HL-60/S4 (cell line): ENCODE results near the gene CEP164.
"Not testable (repeated sequence)": the region's sequence is repeated elsewhere in the genome, so short reads cannot be mapped to it uniquely, and the experiment has no call there.

Experiments used
- in situ Hi-C: fragments of 300-500 bp; cut with MboI; formaldehyde crosslinking; loops from 2 replicates; pipeline ENCODE4 v1.14.3; 2022; ENCODE audit warnings: low sequenced_read_pairs

Gene CEP164

DNA sequence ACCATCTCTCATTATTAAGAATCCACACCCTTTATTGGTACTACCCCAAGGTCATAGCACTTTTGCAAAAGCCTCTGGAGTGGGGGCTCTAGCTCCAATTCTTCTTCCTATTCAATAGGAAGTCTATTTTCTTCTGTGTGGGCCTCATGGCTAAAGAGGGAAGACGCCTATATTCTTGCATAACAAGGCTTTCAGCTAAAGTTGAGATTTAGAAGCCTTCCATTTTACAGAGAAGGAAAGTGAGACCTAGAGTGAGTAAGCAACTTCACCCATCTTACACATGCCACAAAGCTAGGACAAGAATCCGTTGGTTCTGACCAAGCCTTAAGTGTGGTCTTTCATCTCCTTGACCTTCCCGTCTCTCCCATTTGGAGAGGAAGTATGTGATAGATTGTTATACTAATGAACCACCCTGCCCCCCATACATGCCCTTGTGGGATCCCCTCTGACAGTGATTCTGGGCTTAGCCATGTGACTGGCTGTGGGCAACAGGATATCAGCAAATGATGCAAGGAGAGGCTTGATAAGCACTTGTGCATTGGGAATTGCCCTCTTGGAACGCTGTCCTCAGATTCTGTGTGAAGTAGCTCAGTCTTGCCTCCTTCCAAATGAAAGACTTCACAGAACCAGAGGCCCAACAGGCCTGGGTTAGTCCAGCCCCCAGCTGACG, 23.9 kb upstream of the CEP164 start:
- in situ Hi-C loops, result no loop called here

DNA sequence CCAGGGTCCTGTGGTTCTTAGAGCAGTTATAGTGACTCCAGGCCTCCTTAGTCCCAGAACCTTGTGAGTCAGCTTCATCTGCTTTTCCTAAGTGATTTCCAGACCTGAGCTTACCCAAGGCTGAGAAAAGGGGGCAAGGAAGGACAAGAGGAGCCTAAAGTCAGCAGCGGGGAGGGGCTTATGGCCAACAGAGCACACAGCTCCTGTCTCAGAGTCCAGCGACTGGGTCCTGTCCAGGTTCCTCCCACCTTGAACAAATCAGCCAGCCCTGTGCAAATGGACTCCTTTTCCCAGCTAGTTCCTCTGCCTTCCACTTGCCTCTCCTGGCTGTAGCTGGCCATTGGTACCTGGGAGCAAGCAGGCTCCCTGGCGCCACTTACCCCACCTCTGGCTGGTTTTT, 22.5 kb upstream of the CEP164 start:
- in situ Hi-C loops, result no loop called here

DNA sequence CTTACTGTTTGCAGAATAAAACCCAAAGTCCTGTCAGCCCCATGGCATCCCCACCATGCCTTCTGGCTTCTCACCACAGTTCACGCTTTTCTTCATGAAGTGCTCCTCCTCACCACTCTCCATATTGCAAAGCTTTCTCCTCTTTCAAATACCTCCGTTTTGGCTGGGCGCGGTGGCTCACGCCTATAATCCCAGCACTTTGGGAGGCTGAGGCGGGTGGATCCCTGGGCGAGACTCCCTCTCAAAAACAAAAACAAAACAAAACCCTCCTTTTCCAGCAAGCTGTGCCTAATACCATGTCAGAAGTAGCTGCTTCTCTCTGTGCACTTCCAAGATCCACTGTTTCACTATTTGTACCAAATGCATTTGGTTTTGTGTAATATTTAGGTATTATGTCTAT, 18.3 kb upstream of the CEP164 start:
- in situ Hi-C loops, result no loop called here

DNA sequence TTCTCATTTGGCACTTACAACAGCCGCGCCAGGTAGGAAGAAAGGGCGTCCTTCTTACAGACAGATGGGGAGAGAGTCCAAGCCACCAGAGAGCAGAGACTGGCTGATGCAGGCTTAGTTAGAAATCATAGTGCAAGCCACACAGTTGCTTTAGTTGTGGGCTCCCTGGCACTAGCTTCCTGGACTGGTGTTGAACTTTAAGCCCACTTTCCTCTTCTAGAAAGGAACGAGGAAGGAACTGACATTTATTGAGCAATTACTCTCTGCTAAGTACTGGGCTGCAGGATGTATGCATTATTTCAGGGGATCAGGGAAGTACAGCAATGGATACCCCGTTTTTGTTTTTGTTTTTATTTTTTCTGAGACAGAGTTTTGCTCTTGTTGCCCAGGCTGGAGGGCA, 14.6 kb upstream of the CEP164 start:
- in situ Hi-C loops, result no loop called here

DNA sequence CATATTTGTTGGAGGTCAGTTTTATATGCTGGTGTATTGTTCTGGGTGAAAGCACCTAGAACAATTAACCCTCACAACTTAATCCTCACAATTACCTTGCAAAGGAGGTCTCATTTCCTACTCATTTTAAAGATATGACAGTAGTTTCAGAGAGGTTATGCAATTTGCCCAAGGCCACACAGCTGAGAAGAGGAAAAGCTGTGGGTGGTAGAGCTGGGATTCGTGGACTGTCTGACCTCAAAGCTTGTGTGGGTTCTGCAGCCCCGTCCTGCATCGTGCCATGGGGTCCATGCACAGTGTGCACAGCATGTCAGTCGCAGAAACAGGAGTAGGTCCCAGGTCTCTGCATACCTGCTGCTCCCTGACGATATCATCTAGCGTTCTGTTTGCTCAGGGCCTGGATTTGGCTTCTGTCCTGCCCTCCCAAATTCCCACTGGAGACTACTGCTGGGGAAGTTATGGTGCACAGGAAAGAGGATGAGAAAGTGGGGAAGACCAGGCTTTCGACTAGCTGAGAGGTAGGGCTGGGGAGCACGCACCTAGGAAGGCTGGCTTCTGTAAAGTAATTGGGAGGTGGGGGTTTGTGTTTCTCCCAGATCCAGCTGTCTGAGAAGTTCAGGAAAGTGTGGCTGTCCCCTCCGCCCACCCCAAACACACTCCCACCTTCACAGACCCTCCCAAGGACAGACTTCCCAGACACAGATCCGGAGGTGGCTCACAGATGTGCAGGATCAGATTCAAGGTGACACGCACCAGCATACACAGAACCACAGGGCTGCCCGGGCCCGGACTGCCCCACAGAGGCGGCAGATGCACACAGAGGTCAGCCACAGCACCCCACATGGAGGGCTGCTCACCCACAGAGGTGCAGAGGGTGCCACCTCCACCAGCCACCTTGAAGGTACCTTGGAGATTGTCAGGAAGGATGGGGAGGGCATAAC, 13.6 kb upstream of the CEP164 start:
- in situ Hi-C loops, result no loop called here

DNA sequence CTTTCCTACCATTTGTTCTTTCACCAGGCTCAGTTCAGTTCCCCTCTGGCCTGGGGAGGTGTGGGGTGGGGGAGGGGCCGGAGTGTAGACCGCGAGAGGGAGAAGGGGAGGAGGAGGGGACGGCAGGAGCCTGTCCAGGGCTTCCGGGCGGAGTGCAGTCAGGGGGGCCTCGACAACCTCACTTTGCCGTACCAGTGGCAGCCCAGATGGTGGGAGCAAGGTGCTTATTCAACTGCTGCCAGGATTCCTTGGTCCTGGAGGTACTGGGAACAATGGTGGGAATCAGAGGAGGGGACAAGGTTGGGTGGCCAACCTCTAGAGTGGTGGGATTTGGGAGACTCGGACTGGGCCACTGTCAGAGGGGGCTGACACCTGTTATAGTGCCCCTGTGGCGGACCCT, 12.8 kb upstream of the CEP164 start:
- in situ Hi-C loops, result no loop called here

DNA sequence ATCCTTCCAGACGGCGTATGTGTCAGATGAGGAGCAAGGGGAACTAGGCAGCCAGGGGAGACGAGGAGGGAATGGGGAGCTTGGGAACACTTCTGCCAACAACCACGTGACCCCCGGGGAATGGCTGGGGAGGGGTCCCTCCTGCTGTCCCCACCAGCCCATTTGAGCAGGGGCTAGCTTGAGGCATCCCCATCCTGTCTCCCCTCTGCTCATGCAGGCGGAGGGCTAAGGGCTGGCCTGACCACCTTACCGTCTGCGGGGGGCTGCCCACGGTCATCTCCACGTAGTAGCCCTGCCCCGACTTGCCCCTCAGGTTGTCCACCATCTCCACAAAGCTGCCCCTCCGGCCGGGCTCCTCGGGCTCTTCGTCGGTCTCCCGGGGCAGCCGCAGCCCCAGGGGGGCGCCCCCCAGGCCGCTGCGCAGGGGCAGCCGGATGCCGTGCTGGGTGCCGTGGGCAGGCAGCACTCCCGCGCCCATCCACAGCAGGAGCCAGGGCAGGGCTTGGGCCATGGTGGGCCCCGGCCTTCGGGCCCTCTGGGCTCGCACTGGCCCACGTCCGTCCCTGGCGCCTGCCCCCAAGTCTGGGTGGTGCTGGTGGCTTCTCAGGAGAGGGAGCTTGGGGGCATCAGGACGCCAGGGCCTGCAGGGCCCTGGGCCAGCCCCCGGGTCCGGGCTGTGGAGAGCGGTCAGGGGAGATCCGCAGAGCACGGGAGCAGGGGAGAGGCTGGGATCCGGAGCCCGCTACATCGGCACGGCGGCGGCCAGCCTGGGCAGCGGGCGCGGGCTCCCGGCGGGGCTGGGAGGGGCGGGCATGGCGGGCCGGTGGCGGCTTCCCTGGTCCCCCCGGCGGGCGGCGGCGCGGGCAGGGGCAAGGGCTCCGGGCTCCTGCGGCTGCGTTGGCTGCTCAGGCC, 12.1 kb upstream of the CEP164 start:
- in situ Hi-C loops, result no loop called here

DNA sequence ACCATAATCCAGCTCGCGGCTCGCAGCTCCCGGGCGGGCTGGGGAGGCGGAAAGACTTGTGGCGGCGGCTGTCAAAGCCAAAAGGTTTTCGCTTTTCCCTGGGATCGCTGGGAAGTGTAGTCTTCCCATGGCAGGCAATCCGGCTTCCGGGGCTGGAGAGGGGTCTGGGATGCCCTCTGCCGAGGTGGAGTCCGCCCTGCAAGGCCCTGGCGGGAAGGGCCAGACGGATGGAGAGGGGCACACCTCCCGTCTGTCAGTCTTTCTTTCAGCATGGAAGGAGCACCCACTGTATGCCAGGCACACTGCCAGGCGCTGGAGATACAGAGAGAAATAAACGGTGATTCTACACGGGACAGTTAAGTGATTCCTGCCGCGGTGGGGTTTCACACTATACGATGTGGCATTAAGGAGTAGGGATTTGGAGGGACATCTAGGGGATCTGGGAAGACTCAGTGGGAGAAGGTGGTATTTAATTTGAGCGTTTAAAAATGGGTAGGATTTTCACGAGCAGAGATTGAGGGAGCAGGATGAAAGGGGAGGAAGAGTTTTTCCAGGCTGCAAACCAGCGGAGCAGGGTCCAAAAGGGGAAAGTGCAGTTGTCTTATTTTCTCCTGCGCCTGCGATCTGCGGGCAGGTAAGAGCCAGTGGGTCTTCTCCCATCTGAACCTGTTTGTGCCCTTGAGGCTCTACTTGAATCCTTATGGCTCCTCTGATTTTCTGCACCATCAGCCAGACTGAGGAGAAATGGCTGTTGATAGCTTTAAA, 11.3 kb upstream of the CEP164 start, which contains the start of gene BACE1:
BACE1 (minus strand) TSS at position 60 of the 765 bp plus-strand sequence. CDS start 461 bp downstream, outside the sequence.
- in situ Hi-C loops, result no loop called here

DNA sequence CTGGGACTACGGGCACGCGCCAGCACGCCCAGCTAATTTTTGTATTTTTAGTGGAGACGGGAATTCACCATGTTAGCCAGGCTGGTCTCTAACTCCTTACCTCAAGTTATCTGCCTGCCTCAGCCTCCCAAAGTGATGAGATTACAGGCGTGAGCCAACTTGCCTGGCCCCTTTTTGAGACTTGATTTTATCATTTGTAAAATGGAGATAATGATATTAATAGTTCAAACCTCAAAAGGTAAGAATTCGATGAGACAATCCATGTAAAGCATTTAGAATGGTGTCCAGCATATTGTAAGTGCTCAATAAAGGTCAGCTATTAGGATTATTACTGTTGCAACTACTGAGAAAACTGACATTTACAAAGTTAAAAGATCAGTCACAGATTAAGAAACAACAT, 8.9 kb upstream of the CEP164 start:
- in situ Hi-C loops, result no loop called here

DNA sequence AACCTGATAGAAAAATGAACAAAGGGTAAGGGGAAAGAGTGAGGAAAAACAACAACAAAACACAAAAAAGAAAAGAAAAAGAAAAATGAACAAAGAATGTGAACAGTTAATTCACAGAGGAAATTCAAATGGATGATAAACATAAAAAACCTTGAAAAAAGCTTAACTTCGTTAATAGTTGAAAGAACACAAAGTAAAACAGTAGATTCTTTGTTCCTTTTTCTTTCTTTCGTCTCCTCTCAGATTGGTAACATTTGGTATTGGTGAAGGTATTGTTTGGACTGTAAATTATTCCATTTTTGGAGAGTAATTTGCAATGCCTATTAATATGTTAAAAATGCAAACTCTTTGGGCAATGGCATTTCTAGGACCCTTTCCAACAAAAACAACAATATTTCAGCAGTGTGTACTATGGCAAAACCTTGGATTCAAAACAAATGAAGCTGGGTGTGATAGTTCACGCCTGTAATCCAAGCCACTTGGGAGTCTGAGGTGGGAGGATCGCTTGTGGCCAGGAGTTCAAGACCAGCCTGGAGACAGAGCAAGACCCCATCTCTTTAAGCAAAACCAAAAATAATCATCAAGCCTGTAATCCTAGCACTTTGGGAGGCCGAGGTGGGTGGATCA, 8.3 kb upstream of the CEP164 start:
- in situ Hi-C loops, result no loop called here

DNA sequence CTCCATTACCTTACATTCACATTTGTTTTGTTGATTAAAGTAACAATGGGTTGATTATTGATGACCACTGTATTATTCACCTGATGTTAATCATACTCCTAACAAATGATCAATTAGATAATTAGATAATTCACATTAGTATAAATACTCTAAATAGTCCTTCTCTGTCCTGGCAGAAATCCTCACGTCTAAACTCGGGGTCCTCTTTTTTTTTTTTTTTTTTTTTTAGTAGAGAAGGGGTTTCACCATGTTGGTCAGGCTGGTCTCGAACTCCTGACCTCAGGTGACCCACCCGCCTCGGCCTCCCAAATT, 443 bp upstream of the CEP164 start:
- in situ Hi-C loops, result not testable (repeated sequence)

DNA sequence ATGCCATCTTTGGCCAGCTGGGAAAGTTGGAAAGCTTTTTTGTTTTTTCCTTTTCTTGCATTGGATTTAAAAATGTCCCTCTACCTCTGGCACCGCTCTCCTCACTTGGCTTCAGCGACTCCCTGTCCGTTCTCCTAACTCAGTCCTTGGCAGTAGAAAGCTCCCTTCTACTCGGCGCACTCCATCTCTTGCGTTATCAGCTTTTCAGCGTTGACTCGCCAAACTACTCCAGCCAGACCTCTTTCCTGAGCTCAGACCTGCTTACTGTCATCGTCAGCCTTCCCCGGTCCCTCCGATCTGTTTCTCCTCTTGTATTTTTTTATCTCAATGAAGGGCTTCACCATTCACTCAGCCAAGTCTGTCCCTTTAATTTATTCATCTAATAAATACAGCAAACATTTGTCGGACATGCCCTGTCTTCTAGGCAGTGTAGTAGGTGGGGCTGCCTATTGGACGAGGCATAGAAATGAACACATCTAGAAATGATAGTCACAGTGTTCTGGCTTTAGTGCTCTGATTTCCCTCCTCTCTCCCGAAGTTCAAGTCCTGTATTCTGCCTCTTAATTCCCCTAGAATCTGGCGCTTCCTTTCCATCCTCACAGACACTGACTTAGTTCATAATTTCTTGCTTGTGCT, 839 bp downstream of the CEP164 start:
- in situ Hi-C loops, result no loop called here

DNA sequence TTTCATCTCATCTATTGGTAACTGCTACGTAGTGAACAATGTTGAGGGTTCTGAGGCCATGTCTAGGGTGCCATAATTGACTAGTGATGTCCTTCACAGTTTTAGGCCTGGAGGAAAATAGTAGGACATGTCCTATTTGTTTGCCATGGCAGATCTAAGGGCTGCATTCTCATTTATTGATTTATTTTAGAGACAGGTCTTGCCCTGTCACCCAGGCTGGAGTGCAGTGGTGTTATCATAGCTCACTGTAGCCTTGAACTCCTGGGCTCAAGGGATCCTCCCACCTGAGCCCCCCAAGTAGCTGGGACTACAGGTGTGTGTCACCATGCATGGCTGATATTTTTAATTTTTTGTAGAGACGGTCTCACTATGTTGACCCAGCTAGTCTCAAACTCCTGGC, 5.2 kb downstream of the CEP164 start:
- in situ Hi-C loops, result no loop called here

DNA sequence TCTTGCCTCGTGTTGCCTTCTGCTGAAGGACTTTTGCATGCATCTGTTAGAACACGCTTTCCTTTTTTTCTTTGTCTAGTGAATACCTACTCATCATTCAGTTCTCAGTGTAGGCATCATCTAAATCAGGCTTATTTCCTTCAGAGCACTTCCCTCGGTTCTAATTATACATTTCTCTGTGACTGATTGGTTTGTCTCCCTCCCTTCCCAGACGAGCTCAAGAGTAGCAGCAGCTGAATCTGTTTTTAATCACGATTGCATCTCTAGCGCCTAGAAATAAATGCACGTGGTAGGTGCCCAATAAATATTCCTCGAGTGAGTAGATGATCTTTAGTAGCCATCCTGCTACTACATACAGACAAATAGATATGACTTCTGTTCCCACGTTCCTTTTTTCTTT, 6.3 kb downstream of the CEP164 start:
- in situ Hi-C loops, result no loop called here

DNA sequence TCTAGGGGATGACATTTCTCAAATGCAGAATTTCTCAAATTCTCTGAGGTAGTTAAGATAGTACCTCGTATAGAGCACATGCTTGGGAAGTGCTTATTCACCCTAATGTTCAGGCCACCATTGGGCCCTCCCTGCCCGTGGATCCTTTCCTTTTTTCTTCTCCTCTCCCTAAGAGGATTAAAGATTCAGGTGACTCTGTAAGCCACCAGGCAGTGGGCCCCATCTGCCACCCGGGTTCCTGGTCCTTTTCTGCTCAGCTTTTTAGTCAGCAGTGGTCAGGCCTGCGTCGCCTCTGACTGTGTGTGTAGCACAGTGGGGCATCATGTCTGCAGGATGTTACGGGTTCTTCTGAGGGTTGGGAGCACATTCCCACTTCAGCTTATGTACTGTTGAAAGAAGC, 7.2 kb downstream of the CEP164 start:
- in situ Hi-C loops, result no loop called here

DNA sequence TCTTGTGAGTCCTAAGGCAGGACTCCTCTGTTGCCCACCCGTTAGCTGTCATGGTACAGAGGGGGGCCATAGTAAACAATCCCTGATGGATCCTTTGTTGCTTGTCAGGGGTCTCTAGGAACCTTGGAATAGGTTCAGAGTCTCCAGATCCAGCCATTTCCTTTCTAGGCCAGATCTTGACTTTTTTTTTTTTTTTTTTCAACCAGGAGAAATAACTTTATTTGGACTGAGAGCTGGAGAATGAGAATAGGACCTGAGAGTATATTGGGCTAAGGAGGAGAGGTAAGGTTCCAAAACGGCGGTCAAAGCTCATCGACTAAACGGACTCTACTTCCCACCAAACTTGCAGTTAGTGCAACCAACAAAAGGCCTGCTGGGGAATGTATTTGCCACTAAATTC, 7.7 kb downstream of the CEP164 start:
- in situ Hi-C loops, result no loop called here

DNA sequence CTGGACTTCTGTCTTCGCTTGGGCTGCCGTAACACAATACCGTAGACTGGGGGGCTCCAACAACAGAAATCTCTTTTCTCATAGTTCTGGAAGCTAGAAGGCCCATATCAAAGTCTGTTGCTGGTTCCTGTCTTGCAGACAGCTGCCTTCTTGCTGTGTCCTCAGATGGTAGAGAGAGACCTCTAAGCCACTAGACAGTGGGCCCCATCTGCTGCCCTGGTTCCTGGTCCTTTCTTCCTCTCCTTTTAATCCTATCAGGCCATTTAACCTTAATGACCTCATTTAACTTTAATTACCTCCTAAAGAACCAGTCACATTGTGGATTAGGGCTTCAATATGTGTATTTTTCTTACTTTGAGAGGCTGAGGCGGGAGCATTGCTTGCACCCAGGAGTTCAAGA, 9.4 kb downstream of the CEP164 start:
- in situ Hi-C loops, result no loop called here

DNA sequence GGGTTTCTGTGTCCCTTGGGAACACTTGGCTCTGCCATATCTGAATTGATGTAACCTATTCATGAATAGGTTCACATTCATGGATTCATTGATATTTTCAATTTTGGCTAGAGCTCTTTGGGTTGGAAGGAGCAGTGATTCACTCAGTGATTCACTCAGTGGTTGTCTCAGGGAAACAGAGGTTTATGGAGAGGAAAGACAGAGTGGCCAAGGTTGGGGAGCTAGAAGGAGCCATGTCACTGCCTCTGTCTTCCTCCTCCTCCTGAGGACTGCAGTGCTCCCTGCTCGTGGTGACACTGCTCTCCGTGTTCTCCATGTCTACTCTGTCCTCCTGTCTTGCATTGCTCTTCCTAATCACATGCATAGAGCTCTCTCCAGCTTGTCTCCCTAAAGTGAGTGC, 17.4 kb downstream of the CEP164 start:
- in situ Hi-C loops, result no loop called here

DNA sequence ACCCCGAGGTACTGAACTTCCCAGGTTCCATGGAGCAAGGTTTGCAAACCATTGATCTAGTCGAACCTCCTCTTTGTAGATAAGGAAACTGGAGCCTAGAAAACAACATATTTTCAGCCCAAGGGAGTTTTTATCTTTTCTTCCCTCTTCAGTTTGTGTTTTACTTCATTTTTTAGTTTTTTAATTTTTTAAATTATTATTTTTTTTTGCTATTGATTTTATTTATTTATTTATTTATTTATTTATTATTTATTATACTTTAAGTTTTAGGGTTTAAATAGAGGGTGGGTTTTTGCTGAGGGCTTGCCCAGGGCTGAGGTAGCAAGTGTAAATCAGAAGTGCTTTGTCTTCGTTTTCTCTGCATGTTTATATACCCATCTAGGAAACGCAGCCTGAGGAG, 26.9 kb downstream of the CEP164 start:
- in situ Hi-C loops, result no loop called here
